NCI-H82 treated with DMSO at 0.1 percent for 48 hours (cell line): Measurements from ENCODE around the gene FAT2.
"Not testable (repeated sequence)": the region's sequence is repeated elsewhere in the genome, so short reads cannot be mapped to it uniquely, and the experiment has no call there.

Source experiments
- DNase-seq: peaks from one replicate; lab custom pipeline; 2025; ENCODE audit not compliant: unreplicated experiment; lab: John Stamatoyannopoulos, UW

Gene FAT2

DNA sequence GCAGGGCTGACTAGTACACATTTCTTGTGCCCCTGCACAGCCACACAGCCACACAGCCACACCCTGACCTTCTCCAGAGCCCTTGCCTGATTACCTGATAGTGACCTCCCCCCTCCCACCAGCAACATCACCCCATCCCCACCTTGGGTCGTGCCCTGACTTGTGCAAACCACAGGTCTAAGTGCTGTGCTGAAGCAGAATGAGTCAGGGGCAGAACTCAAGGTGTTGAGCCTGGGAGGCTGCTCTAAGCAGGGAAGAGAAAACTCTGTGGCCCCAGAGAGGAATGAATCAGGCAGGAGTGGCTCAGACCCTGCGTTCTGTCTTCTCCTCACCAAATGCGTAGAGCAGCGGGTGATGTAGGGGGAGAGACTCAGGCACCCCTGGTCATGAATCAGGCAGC lies 24.3 kb upstream of the FAT2 start:
- DNase-seq, result no peak

DNA sequence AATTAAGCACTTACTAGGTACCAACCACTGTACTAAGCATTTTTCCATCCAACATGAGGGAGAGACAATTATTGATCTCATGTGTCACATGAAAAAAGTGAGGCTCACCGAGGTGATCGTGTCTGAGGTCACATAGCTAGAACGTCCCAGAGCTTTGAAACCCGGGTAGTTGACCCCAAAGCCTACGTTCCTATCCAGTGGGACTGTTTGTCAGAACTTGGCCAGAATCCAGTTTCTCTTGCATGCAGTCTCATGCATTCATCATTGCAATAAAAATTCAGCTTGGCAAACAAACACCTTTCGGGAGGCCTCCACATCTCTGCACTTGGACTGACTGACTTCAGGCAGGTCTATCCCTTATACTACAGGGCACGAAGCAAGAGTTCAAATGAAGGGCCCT lies 23.4 kb upstream of the FAT2 start:
- no peak for DNase-seq

DNA sequence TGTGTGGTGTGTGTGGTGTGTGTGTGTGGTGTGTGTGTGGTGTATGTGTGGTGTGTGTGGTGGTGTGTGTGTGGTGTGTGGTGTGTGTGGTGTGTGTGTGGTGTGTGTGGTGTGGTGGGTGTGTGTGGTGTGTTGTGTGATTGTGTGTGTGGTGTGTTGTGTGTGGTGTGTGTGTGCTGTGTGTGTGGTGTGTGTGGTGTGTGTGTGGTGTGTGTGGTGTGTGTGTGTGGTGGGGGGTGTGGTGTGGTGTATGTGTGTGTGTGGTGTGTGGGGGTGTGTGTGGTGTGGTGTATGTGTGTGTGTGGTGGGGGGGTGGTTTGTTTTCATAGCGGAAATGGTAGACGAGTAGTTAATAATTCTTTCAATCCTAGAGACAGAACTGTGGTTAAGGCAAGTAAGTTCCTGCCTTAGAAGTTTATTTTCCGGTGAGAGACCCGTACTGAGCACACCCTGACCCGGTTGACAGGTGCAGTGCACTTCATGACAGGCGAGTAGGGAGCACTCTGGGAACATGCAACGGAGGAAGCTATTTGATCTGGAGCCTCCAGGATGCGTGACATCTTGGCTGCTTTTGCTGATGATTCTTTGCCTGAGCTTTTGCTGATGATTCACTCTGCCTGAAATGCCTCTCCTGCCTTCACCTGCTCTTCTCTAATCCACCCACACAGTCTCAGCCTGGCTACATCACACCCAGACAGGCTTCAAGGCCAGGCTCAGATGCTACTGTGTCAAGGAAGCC lies 21.7 kb upstream of the FAT2 start:
- DNase-seq, result no peak

DNA sequence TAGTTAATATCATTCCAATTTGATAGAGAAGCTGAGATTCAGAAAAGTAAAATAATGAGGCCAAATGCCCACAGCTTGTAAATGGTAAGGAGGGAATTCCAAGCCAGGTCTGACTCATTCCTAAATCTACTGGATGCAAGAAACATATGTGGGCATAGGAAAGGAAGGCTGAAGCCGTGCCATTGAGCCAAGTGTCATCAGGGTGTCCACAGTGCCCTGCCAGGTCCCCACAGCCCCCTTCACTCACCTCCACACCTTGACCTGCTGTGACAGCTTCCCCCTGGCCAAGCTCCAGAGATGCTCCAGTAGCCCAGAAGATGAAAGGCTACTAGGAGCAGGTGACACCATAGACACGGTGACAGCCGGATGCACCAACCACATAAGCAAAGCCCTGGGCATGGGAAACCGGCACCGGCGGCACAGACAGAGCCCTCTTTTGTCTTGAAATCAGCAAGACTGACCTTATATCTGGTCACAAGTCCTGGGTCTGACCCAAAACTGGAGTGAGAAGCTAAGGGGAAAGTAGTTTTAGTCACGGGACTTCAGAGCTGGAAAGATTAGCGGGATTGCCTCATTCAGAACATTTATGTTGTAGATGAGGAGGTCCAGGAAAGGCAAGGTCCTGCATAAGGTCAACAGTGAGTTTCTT lies 20.1 kb upstream of the FAT2 start:
- no peak for DNase-seq

DNA sequence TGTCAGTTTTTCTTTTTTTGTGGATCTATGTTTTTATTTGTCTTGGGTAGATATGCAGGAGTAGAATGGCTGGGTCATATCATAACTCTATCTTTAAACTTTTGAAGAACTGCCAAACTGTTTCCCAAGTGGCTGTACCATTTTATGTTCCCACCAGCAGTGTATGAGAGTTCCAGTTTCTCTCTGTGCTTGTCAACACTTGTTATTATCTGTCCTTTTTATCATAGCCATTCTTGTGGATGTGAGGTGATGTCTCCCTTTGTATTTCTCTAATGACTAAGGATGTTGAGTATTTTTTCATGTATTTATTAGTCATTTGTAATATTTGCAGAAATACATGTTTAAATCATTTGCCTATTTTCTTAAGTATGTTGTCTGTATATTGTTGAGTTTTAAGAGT lies 17.4 kb upstream of the FAT2 start:
- DNase-seq, result no peak

DNA sequence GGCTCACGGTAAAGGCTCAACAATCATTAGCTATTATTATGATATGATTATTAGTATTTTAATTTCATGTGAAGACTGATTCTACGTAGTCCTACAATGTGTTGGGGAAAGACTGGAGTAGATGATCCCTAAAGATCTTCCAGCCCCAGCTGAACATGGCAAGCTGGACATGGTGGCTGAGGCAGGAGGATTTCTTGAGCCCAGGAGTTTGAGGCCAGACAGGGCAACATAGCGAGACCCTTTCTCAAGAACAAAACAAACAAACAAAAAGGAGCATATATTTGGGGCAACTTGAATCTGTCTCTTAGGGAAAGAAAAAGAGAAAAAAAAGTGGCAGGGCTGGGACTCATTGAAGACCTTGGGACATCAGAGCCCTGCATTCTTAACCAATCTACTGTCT lies 16.2 kb upstream of the FAT2 start:
- DNase-seq, result no peak

DNA sequence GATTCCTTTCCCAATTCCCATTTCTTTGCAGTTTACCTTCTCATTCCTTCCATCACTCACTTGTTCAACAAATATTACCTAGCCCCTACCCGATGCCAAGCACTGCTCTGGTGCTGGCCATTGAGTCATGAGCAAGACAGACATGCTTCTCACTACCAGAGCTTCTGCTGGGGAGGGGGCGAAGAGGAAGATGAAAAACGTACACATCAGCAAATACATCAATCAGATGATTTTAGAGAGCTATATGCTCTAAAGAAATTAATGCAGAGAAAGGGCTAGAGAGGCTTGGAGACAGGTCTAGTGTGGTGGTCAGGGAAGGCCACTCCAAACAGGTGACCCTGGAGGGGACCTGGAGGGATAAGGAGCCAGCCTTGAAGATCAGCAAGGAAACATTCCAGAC lies 14.4 kb upstream of the FAT2 start:
- DNase-seq, result no peak

DNA sequence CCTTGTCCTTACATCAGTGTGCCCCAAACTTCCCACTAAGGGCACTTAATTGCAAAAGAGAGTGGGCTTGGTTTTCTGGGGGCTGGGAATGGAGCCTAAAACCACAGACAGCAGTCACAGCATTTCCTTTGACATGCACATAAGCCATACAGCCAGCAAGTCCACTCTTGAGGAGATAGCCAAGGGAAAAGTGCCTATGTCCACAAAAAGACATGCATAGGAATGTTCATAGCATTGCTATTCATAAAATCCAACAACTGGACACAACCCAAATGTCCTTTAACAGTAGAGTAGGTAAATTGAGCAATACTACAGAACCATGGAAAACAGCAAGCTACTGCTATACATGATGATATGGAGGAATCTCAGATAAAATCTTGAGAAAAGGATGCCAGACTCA lies 11.7 kb upstream of the FAT2 start:
- DNase-seq, result no peak

DNA sequence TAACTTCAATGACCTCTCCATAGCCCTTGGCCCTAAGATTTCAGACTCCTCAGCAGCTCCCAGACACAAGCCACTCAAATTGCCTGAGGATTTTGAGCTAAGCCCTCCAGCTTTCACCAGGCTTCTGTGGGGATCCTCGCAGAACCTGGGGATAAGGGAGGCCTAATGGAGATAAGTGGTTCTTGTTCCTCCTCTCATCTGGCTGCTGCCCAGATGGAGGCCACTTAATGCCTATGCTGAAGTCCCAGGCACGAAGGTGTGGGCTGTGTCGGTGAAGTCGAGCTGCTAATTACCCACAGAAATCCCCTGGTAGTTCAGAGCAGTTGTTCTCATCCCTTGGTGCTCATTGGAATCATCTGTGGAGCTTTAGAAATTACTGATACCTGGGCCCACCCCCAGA lies 10.3 kb upstream of the FAT2 start:
- DNase-seq, result peak; percentile 87

DNA sequence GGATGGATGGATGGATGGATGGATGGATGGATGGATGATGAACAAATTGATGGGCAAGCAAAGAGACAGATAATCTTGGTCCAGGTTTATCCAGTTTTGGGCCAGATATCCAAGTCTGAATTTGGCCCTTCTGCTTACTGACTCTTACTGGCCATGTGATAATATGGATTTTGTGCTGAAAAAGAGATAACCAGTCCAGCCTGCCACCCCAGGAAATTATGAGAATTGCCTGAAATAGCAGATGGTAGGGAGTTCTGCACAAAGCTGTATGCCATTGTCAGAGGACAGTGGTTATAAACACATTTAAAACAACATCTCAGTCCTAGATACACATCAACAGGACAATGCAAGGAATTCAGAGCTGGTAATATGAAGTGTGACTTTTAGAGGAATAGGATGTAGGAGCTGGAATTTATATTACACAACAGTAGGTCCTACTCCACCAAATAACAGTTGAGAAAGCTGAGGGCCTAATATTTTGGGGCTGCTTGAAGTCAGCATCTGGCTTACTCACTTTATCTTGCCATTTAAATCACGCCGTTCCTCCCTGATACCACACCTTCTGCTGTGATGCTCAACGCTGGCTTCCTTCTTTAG lies 9.0 kb upstream of the FAT2 start:
- no peak for DNase-seq

DNA sequence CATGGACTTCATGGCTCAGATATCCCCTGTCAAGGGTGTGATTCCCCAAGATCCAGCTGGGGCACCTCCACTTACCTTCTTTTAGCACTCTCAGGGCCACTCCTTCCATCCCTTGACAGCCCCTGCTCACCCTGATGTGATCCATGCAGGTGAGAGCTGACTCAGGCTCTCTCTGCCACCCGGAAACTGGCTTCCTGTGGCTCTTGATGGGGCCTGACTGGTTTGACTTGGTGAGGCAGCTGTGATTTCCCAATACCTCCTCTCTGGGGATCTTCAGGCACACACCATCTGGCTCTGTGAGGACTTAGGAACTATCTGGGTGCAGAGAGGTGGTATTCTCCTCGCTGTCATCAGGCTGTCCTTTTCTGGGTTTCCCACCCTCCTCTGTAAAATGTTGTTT lies 7.9 kb upstream of the FAT2 start:
- DNase-seq, result no peak

DNA sequence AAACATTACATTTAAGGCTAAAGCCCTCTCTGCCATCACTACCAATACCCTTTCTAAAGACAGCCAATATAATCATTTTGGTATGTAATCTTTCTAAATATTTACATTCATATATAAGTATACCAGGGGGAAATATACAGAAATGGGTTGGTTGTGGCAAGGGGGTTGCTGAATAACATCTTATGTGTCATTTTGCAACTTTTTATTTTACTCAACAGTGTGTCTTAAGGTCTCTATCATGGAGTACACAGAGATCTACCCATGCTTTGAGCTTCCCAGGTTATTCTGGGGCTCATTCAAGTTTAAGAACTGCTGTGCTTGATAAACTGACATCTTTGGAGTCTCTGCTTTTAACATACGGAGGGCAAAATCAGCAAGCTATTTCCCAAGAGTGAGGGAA lies 7.4 kb upstream of the FAT2 start:
- no peak for DNase-seq

DNA sequence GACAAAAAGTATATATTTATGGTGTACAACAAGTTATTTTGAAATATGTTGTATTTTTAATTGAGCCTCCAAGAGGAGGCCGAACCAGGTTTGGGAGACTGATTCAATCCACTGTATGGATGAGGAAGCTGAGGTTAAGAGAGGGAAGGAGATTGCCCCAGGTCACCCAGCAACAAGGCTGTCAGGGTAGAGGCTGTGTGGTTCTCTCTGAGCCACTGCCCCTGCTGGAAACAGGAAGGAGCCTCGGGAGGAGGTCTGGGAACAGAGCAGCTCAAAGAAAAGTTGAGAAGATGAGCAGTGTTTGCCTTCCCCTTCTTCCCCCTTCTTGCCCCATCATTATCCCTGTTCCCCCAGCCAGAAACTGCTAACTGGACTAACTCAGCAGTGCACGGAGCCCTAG lies 6.6 kb upstream of the FAT2 start:
- no peak for DNase-seq

DNA sequence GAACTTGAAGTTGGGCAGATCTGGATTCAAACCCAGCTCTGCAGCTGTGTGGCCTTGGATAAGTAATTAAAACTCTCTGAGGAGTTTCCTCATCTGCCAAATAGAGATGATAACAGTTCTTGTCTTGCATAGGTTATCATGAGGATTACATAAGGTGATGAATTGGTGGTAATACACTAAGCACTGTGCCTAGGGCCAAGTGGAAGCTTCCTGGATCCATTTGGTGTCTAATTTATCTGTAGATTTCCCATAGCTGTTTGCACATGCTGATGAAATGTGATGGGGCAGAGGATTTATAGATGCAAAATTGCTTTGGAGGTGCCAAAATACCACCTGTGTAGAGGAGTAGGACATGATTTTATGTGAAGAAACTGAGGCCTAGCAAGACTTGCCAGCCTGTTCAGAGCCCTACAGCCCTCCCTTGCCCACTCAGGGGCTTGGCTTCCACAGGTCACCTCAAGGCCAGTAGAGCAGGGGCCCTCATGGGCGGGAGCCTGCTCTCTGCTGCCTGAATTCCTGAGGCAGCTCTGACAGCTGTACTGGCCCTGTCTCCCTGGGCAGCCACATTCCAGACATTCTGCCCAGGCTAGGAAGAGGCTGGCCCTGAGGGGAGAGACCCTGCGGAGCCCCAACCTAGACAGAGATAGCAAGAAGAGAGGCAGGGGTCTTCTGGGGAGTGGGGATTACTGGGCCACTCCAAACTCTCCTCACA lies 5.9 kb upstream of the FAT2 start:
- DNase-seq, result no peak

DNA sequence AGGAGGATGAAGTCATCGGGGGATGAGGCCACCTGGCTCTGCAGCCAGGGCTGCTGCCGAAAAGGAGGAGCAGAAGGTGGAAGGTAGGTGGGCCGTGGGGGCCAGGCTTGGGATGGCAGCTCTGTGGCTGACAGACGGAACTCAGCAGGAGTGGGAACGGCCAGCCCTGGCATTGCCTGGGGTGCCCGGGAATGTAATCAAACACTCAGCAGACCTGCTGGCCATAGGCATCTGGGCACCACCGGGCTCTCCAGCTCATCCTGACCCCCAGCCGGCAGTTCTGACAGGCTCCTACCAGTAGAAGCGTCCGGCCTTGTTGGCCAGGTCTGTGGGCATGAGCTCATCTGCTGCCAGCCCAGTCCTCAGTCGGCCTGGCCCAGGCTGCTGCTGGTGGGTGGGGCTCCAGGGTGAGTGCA lies 4.3 kb upstream of the FAT2 start:
- no peak for DNase-seq

DNA sequence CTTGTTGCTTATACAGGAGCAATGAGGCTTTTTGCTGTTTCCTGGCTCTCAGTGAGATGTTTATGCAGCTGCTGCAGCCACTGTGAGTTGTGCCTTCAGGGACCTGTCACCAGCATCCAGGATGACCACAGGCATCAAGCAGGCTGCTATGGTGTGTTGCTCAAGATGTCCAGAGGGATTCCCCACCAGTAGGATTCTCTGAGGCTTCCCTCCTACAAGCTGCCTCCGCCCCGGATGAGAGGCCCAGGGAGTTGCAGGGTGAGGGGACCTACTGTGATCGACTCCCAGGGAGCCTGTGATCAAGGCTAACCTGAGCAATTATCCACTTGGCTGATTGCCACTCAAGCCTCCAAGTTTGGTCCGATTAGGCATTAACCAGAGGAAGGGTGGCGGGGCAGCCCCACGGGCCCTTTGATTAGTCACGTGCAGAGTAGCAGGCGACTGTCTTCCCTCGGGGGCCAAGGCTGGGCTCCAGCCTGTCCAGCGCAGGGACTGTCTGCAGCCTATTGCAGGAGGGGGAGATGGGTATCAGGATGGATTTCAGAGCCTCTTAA lies 1.8 kb upstream of the FAT2 start:
- DNase-seq, result no peak

DNA sequence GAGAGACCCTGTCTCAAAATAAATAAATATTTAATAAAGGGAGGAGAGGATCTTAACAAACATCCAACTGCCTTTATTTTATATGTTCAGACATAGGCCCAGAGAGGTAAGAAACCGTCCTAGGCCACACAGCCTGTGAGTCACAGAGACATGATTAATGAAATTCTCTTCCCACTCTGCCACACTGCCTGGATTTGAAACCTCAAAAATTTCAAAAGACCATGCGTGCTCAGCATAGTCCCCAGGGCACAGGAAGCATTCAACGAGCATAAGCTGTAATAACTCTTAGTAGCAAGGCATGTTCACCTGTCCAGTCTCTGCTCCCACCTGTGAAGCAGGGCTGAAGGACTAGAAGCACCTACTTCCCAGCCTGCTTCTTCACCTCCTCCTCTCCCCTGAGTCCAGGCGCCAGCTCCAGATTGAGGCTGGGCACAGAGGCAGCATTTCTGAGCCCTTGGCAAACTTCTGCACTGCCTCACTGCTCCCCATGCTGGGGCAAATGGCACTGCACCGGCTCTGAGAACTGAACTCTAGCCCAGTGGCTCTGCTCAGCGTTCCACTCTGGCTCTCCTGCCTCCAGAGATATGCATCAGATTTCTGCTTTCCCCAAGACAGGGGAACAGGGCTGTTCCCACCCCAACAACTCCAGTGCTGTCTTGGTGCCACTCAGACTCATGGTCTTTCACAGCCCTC lies 1.1 kb downstream of the FAT2 start:
- no peak for DNase-seq

DNA sequence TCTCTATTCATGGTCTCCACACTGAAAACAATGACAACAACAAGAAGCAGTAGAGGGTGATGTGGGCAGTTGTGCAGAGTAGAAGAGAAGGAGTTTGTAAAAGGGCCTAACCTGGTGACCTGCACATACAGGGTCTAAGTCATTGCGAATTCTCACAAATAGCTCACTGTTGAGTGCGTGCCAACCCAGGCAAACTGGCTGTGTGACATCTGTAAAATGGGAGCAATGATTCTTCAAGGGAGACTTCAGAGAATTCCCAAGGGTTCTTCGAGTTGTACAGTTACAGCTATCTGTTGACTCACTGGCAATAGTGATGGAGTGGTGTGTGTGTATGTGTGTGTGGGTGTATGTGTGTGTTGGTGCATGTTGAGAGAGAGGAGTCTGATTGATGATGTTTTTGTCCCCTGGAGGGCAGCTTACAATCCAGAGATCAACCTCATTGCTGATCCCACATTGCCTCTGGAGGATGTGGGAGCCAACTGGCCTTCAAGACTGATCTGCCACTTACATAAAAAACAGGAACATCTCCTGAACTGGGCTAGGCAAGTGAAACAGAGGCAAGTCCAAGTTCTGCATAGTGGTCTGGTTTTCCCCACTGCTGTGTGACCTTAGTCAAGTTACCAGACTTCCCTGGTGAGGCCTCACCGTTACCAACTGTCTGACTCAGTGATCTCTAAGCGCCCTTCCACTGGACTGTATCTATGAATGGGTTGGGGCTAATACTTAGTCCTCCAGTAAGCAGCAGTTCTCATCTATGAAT lies 3.2 kb downstream of the FAT2 start:
- no peak for DNase-seq

DNA sequence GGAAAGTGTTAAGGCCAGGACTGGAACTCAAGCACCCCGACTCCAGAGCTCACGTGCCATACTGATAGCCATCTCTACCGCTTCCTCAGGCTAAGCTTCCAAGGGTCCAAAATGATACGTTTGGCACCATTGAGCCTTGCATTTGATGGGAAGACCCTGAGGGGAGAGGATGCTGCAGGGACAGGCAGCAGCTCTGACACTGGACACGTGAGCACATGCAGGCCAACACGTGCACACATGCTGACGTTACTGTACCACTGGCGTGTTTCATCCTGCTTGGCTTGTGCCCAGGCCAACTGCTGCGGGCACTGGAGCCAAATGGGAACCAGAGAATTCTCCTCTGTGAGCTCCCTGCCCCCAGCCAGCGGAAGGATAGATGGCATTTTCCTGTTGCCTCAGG lies 5.2 kb downstream of the FAT2 start:
- no peak for DNase-seq

DNA sequence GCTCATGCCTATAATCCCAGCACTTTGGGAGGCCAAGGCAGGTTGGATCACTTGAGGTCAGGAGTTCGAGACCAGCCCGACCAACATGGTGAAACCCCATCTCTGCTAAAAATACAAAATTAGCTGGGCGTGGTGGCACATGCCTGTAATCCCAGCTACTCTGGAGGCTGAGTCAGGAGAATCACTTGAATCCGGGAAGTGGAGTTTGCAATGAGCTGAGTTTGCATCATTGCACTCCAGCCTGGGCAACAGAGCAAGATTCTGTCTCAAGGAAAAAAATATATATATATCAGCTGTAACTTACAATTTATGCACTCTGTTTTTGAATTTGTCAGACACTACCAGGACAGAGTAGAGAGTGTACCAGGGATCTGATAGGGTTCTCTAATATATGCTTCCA lies 5.8 kb downstream of the FAT2 start:
- DNase-seq, result not testable (repeated sequence)
